Hepatic stellate cell (primary cell): Measurements from ENCODE around the gene TRMT61B.
A peak's percentile ranks its signal among the peaks of the same experiment; 100 is the strongest.

Experiments
- DNase-seq: peaks from one replicate; pipeline ENCODE4 v3.0.0; 2011; ENCODE audit warnings: low spot score

TRMT61B gene

DNA sequence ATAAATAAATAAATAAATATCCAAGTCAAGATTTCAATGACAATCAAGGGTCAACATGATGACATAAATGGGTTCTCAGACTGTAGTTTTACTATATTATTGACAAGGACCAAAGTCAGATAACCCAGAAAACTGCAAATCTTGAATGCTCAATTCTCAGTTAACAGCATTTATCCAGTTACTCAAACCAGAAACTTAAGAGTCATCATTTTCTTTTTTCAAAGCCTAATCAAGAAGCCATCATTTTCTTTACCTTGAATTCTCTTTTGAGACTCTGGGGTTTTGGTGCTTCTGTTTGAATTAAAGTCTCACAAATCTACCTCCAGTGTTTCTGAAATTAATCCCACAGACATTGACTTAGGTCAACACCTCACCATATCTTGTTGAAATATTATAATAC, 14.1 kb downstream of the TRMT61B start:
- DNase-seq: no peak

DNA sequence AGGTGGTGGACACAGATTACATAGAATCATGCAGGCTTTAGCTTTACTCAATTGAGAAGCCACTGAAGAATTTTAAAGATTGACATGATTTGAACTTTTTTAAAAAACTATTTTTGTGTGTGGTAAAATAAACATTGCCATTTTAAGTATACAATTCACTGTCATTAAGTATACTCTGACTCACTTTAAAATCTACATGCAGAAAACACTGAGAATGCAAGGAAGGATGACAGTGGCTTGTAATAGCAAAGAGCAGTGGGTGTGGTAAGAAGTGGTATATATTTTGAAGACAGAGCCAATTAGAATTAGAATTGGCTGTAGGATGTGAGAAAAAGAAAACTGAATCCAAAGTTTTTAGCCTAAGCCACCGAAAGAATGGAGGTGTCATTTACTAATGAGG, 14.9 kb downstream of the TRMT61B start:
- DNase-seq: peak; percentile 46

DNA sequence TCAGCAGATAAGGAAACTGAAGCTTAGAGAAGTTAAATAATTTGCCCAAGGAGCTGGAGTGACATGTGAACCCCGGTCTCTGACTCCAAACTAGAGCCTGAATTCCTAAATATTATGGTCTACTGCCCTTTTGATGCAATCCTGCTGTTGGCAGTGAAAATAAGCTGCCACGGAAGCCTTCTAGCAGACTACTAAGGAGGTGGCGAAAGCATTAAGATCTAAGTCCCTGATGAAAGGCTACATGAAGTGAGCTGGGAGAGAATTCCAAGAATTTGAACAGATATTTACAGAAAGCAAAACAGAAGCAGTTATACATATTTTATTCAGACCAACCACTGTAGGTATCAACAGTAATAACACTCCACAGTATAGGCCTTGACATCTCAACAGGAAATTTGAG, 28.1 kb downstream of the TRMT61B start:
- DNase-seq: no peak

DNA sequence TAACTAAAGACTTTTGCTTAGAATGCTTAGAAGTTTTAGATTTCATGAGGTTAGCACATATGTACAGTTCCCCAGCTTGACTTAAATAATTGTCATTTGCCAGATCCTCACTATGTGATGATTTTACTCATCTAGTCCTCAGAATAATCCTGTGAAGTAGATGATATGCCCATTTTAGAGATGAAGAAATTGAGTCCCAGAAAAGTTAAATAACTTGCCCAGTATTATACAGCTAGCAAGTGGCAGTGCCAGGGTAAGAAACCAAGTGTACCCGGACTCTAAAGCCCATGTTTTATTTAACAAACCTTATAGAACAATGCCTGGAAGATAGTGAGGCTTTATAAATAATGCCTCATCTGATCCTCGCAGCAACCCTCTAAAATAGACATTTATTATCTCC, 31.1 kb downstream of the TRMT61B start:
- no peak for DNase-seq

DNA sequence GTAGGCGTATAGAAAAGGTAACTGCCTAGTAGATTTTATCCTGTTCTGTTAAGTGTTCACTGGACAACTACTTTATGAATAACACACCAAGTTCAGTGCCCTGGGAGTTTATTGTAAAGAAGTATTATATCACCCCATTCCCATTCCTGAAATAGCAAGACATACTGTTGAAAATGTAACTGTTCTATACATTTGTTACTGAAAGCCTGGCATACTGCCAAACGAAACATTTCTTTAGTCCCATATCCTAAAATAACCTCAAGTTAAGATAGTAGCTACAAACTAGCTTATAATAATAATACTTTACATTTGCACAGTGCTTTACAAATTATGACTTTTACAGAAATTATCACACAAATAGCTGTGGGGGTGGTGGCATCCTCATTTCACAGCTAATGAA, 34.3 kb downstream of the TRMT61B start:
- DNase-seq: no peak

DNA sequence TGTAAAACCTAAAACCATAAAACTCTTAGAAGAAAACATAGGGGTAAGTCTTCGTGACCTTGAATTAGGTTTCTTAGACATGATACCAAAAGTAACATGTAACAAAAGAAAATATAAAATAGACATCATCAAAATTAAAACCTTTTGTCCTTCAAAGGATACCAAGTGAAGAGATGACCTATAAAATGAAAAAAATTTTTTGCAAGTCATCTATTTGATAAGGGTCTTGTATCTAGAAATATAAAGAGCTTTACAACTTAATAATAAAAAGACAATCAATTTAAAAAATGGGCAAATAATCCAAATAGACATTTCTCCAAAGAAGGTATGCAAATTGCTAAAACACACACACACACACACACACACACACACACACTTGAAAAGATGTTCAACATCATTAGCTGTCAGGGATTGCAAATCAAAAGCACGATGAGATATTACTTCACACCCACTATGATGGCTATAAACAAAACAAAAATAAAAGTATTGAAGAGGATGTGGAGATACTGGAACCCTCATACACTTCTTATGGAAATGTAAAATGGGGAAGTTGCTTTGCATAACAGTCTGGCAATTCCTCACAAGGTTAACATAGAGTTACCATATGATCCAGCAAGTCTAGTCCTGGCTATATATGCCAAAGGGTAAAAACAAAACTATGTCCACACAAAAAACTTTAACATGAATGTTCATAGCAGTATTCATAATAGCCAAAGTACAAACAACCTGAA, 36.2 kb downstream of the TRMT61B start:
- no peak for DNase-seq

GRCh38 chr2:28828382-28828781, 41.7 kb downstream of the TRMT61B start:
- DNase-seq: no peak

DNA sequence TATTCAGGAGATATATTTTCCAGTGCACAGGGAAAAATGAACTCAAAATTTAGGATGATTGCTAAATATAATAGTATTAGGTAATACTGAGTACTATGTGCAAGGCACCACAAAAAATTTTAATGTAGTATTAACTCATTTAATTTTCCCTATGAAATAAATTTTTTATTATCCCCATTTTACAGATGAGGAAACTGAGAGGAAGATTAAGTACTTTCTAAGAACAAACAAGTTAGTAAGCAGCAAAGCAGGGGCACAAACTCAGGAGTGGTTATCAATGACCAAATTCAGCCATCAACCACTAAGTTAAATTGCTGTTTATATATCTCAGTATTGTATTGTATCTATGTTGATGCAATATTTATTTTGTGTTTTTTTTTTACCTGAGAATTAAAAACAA, 45.2 kb downstream of the TRMT61B start:
- DNase-seq: no peak

- DNase-seq: no peak
These were observed 45.9 kb downstream of the TRMT61B start for GRCh38 chr2:28824207-28824606.

- DNase-seq: no peak
These were observed 48.1 kb downstream of the TRMT61B start for GRCh38 chr2:28822036-28822435.

- DNase-seq: peak; percentile 24
These were observed 48.7 kb downstream of the TRMT61B start for GRCh38 chr2:28821295-28821958.

- no peak for DNase-seq
These were observed 52.1 kb downstream of the TRMT61B start for GRCh38 chr2:28818053-28818452.

DNA sequence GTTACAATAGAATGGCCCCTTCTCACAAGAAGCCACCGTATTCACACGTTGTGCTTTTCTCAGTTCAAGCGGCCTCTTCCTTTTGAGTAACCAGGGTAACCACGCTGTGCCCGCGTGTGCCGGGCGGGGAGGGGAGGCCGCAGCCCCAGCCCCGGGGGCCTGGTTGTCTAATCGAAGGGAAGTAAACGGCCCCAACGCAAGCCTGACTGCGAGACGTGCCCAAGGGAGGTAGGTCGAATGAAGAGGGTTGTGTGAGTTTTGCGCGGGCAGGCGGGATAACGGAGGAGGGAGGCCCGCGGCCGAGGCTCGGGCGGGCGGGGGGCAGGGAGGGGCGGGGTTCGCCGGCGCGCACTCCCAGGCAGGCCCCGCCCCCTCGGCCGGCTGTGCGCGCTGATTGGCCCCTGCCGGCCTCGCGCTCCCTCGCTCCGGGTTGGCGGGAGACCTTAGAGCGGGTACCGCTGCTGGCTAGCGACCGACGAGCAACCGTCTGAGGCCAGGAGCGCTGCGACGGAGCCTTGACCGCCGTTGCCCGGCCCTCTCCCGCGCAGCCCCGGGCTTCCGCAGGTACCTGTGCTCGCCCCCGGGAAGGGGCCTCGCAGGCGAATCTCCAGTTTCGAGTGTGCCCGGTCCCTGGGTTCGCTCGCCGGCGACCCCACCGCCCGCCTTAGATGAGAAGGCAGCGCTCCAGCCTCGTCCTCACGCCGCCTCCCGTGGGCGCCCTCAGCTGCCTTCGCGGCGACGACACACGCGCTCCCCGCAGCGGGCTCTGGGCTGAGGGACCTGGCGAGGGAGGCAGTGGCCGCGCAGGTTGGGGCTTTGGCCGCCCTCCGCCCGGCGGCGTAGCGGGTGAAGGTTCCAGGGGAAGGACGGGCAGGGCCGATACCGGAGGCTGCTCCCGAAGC, 59.5 kb downstream of the TRMT61B start, which contains the start of gene SPDYA:
Gene SPDYA, plus strand, starts transcription at position 451 of the 902 bp plus-strand sequence. CDS start 5,181 bp downstream, outside the sequence.
- peak; percentile 63 for DNase-seq

DNA sequence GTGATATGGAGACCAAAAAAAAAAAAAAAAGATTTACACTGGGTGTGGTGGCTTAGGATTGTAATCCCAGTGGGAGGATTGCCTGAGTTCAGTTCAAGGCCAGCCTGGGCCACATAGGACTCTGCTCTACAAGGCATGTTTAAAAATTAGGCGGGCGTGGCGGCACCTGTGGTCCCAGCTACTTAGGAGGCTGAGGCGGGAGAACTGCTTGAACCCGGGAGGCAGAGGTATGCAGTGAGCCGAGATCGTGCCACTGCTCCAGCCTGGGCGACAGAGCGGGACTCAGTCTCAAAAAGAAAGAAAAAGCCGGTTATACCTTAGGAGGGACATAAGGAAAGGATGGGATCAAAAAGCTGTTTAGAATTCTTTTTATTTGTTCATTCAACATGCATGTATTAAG, 60.2 kb downstream of the TRMT61B start:
- DNase-seq: no peak

DNA sequence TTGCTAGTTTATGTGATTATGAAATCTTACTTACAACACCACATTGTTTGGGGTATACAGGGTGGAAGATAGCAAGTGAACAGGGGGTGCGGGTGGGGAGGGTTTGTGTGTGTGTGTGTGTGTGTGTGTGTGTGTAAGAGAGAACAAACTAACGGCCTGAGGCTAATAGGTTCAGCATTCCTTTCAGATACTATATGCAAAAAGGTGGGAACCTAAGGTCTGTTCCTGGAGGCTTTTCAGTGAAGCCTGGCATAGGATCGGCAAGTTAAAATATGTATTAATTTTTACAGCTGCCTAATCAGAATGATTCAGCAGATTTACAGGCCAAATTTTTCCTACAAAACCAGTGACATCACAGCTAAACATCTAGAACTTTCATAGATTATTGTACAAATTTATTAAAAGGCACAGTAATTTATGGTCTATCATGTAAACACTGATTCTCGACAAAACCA, 67.1 kb downstream of the TRMT61B start:
- no peak for DNase-seq

- no peak for DNase-seq
These were observed 68.4 kb downstream of the TRMT61B start for GRCh38 chr2:28801726-28802125.
